Stimulated activated CD8-positive, alpha-beta memory T cell treated with anti-CD3 and anti-CD28 coated beads, Interleukin-7, amount 100 ng/mL, for 48 hours (primary cell): ENCODE measurements around the gene WEE1.
"Not testable (repeated sequence)": the region's sequence is repeated elsewhere in the genome, so short reads cannot be mapped to it uniquely, and the experiment has no call there.

Source experiments
- DNase-seq, 2 donors: peaks; one replicate each; pipeline ENCODE4 v3.0.0-alpha.2; 2020; ENCODE audit warnings: low read depth in 1 of 2; ENCODE audit errors: extremely low read depth in 1 of 2

Gene WEE1

GRCh38 chr11:9617940-9618339 lies 44.5 kb downstream of the WEE1 start:
- DNase-seq, result no peak

DNA sequence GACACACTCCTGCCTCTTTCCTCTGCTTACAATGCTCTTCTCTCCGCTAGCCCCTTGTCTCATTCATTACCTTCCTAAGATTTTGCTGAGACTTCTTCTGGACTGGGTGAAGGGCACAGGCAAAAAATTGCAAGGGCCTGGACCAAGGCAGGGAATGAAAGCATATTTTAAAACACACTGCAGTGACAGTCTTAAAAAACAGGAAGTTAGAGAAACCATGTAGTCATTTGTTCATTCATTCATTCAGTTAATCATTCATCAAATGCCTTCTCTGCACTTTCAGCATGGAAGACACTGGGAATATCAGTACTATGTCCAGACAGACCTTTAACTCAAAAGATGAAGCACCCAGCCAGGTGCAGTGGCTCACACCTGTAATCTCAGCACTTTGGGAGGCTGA lies 45.5 kb downstream of the WEE1 start:
- DNase-seq, result no peak

GRCh38 chr11:9619971-9620370 lies 46.5 kb downstream of the WEE1 start:
- no peak for DNase-seq

GRCh38 chr11:9622353-9622752 lies 48.9 kb downstream of the WEE1 start:
- not testable (repeated sequence) for DNase-seq

DNA sequence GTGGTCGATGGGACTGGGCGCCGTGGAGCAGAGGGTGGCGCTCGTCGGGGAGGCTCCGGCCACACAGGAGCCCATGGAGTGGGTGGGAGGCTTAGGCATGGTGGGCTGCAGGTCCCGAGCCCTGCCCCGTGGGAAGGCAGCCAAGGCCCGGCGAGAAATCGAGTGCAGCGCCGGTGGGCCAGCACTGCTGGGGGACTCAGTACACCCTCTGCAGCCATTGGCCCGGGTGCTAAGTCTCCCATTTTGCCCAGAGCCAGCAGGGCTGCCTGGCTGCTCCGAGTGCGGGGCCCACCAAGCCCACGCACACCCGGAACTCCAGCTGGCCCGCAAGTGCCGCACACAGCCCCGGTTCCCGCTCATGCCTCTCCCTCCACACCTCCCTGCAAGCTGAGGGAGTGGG lies 49.6 kb downstream of the WEE1 start:
- DNase-seq, result not testable (repeated sequence)

- no peak for DNase-seq
These were observed 51.0 kb downstream of the WEE1 start for GRCh38 chr11:9624448-9624847.

DNA sequence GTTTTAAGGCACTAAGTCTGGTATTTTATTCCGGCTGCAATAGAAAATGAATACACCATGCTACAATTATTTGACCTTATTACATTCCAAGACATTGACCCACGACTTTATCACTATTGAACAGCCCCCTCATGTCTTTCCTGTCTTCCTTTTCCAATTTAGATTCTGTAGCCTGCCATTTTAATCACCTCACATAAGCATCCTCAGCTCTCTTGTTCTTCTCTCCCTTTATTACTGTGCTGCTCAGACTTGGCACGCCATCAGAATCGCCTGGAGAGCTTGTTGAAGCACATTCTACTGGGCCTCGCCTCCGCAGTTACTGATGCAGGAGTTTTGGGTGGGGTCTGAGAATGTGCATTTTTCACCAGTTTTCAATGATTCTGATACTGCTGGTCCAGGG lies 51.7 kb downstream of the WEE1 start:
- DNase-seq, result no peak

- no peak for DNase-seq
These were observed 52.3 kb downstream of the WEE1 start for GRCh38 chr11:9625728-9626127.

DNA sequence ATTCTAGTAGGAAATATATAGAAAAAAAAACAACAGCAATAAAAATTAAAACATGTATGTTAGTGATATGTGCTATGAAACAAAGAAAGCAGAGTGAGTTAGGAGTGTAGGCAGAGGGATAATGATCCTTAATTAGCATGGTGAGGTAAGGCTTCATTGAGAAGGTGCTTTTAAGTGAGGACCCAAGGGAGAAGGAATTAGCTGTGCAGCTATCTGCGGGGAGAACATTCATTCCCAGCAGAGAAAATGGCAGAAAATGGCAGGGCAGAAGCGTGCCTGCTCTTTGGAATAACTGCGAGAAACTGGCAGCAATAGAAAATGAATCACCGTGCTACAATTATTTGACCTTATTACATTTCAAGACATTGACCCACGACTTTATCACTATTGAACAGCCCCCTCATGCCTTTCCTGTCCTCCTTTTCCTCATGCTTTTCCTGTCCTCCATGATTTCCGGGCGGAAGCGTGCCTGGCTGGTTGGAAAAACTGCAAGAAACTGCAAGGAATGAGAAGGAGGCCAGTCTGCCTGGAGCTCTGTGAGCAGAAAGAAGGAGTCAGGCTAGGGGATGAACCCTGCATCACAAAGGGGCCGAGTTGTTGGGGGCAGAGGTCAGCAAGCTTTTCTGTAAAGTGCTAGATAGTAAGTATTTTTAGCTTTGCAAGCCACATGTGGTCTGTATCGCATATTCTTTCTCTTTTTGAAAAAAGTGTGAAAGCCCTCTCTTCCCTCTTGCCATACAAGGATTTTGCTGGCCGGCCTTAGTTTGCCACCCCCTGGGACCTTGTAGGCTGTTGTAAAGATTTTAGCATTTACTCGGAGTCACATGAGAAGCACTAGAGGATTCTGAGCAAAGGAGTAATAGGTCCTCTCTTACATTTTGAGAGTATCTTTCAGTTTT lies 53.3 kb downstream of the WEE1 start:
- no peak for DNase-seq

- no peak for DNase-seq
These were observed 55.6 kb downstream of the WEE1 start for GRCh38 chr11:9629064-9629463.

DNA sequence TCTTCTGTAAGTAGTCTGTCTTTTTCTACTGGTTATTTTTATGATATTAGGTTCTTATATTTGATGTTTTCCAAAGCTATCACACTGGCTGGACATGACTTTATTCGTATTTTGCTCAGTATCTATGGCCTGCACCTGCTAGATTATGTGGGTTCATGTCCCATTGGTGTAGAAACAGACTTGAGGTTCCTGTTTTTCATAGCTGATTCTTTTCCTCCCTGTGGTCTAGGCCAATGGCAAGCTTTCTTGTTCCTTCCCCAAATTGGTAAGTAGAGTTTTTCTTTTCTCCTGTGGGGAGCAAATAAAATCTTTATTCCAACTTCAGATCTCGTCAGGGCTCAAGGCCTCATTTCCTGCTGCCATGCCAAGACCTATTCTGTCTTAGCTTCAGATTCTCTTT lies 60.2 kb downstream of the WEE1 start:
- no peak for DNase-seq

- DNase-seq, result no peak
These were observed 63.2 kb downstream of the WEE1 start for GRCh38 chr11:9636691-9637090.

DNA sequence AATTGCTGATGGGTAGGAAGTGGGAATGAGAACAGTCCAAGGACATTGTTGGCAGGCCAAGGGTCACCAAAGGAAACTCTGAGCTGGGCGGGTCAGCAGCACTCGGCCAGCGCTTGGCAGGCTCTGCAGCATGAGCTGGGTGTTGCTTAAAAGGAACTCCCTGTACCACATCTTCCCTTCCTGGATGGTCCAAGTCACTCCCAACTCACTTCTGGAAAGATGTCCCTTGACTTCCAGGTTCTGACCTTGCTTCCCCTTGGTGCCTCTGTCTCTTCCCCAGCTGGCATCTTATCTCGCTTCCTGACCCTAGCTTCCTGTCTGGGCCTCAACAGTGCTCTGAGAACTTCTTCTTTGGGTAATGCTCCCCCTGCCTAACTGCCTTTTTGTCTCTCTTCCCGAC lies 65.6 kb downstream of the WEE1 start:
- no peak for DNase-seq
